Measurements from ENCODE around the gene GRIK4.

DNA sequence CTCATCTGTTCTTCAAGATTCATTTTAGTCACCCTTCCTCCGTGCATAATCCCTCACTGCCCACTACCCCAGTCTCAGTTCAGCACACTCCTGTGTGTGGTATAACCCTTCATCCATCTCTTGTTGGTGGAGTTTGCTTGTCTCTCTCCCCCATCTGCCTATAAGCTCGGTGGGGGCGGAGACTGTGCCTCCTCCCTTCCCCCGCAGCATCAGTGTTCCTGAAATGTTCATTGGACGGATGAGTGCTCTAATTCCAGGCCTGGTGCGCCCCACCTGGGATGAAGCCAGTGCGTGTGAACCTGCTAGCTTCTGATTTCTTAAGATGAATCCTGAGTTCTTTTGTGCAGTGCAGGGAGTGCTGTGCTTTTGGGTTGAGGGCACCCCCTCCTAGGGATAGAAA, 100.0 kb downstream of the GRIK4 start:
- TF ChIP-seq CTCF (IDR thresholded peaks at IDR 0.05) (no peak), POLR2A (IDR thresholded peaks at IDR 0.05) (no peak)
